GM23338 (cell line): ENCODE results near the gene MYO7B. TPM values are rescaled to one million over a fixed set of nuclear protein-coding genes. Genes with fewer than 3 reads are reported as not detected.

Experiments
- ATAC-seq: fragments of 200-7000 bp; cut with Tn5 transposase; 3 replicates; pipeline ENCODE4 v1.9.1; 2020
- DNase-seq: peaks from one replicate; pipeline ENCODE4 v3.0.0-alpha.2; 2015; ENCODE audit warnings: low spot score
- H2AFZ ChIP-seq: fragments of 200-600 bp; sonication (generic); 2 replicates; pipeline ENCODE4 v1.8.0; 2016; ENCODE audit warnings: antibody characterized with exemption, mild to moderate bottlenecking, moderate library complexity
- H3F3A ChIP-seq: fragments of 200-600 bp; sonication (generic); replicated peaks from 2 replicates; pipeline ENCODE4 v1.8.0; 2017; ENCODE audit warnings: antibody characterized with exemption, mixed run types, low read depth
- H3K27ac ChIP-seq: fragments of 200-600 bp; sonication (generic); 2 replicates; pipeline ENCODE4 v1.6.1; 2016; ENCODE audit warnings: low read depth
- H3K27me3 ChIP-seq: fragments of 200-600 bp; sonication (generic); 2 replicates; pipeline ENCODE4 v1.8.0; 2016; ENCODE audit warnings: mild to moderate bottlenecking, mixed run types, moderate library complexity; ENCODE audit not compliant: insufficient read depth
- H3K36me3 ChIP-seq: fragments of 200-600 bp; sonication (generic); 2 replicates; pipeline ENCODE4 v1.8.0; 2016; ENCODE audit warnings: mild to moderate bottlenecking; ENCODE audit not compliant: insufficient read depth
- H3K4me1 ChIP-seq: fragments of 200-600 bp; sonication (generic); 2 replicates; pipeline ENCODE4 v1.8.0; 2016; ENCODE audit warnings: mild to moderate bottlenecking, moderate library complexity; ENCODE audit not compliant: insufficient read depth
- H3K4me2 ChIP-seq: fragments of 200-600 bp; sonication (generic); 2 replicates; pipeline ENCODE4 v1.7.1; 2017; ENCODE audit warnings: mixed run types
- H3K4me3 ChIP-seq: fragments of 200-600 bp; sonication (generic); 2 replicates; pipeline ENCODE4 v1.6.1; 2016; ENCODE audit warnings: mixed run types
- H3K79me2 ChIP-seq: fragments of 200-600 bp; sonication (generic); replicated peaks from 2 replicates; pipeline ENCODE4 v1.8.0; 2017; ENCODE audit warnings: mild to moderate bottlenecking; ENCODE audit not compliant: insufficient read depth
- H3K9me2 ChIP-seq: fragments of 200-600 bp; sonication (generic); 2 replicates; pipeline ENCODE4 v1.8.0; 2017; ENCODE audit not compliant: insufficient read depth
- H4K20me1 ChIP-seq: fragments of 200-600 bp; sonication (generic); replicated peaks from 2 replicates; pipeline ENCODE4 v1.8.0; 2017; ENCODE audit warnings: mild to moderate bottlenecking; ENCODE audit not compliant: insufficient read depth
- H3K27ac Mint-ChIP-seq: 2 replicates; pipeline ENCODE4 v1.8.0; 2020; ENCODE audit warnings: inconsistent platforms, mild to moderate bottlenecking, moderate library complexity, mixed read lengths
- H3K27me3 Mint-ChIP-seq: 3 replicates; pipeline ENCODE4 v1.8.0; 2022; ENCODE audit warnings: low read depth, mild to moderate bottlenecking, moderate library complexity, mixed read lengths, inconsistent platforms; ENCODE audit not compliant: insufficient read depth, poor library complexity
- H3K36me3 Mint-ChIP-seq: 3 replicates; pipeline ENCODE4 v1.8.0; 2021; ENCODE audit warnings: low read depth, mild to moderate bottlenecking, inconsistent platforms, moderate library complexity, mixed read lengths
- H3K4me1 Mint-ChIP-seq: 3 replicates; pipeline ENCODE4 v1.8.0; 2020; ENCODE audit warnings: mild to moderate bottlenecking, inconsistent platforms, mixed read lengths
- H3K4me3 Mint-ChIP-seq: 3 replicates; pipeline ENCODE4 v1.8.0; 2021; ENCODE audit warnings: moderate library complexity, mild to moderate bottlenecking, inconsistent platforms, mixed read lengths
- H3K9me3 Mint-ChIP-seq: 3 replicates; pipeline ENCODE4 v1.8.0; 2020; ENCODE audit warnings: moderate library complexity, mild to moderate bottlenecking, inconsistent platforms, mixed read lengths
- CREB1 ChIP-seq: fragments of 250-450 bp; sonication (Bioruptor Pico); IDR thresholded peaks from 2 replicates; pipeline ENCODE4 v1.5.0; 2020; ENCODE audit warnings: low read depth, mild to moderate bottlenecking, moderate library complexity
- CTCF ChIP-seq, 2 experiments: fragments of 200-600 bp in 1 of 2; sonication (generic) in 1 of 2; conservative IDR thresholded peaks; 2 replicates each; pipeline versions ENCODE4 v1.5.1 to v1.6.1; 2016 to 2017; ENCODE audit warnings: antibody characterized with exemption in 2 of 2, low read depth in 2 of 2, mild to moderate bottlenecking in 2 of 2, moderate library complexity in 1 of 2
- EZH2 ChIP-seq: fragments of 200-600 bp; sonication (generic); IDR thresholded peaks from one replicate; pipeline ENCODE4 v1.8.0; 2017; ENCODE audit warnings: antibody characterized with exemption, mild to moderate bottlenecking, low read depth; ENCODE audit not compliant: unreplicated experiment
- EZH2phosphoT487 ChIP-seq: fragments of 200-600 bp; sonication (generic); IDR thresholded peaks from one replicate; pipeline ENCODE4 v1.8.1; 2018; ENCODE audit warnings: antibody characterized with exemption; ENCODE audit not compliant: unreplicated experiment
- JUNB ChIP-seq: IDR thresholded peaks from one replicate; pipeline ENCODE4 v1.6.1; 2016; ENCODE audit warnings: antibody characterized with exemption; ENCODE audit not compliant: unreplicated experiment
- NANOG ChIP-seq: IDR thresholded peaks from 2 replicates; pipeline ENCODE4 v1.6.1; 2016; ENCODE audit warnings: antibody characterized with exemption, borderline replicate concordance
- POLR2AphosphoS5 ChIP-seq: IDR thresholded peaks from 2 replicates; pipeline ENCODE4 v1.6.1; 2016; ENCODE audit warnings: antibody characterized with exemption, low read depth
- STAT1 ChIP-seq: IDR thresholded peaks from one replicate; pipeline ENCODE4 v1.6.1; 2016; ENCODE audit warnings: antibody characterized with exemption; ENCODE audit not compliant: unreplicated experiment
- ZNF114 ChIP-seq: fragments of 250-450 bp; sonication (Bioruptor Pico); IDR thresholded peaks from 2 replicates; pipeline ENCODE4 v1.5.0; 2020; ENCODE audit warnings: mild to moderate bottlenecking, moderate library complexity
- ZNF331 ChIP-seq: fragments of 250-450 bp; sonication (Bioruptor Pico); IDR thresholded peaks from 2 replicates; pipeline ENCODE4 v1.5.0; 2020; ENCODE audit warnings: low read depth, mild to moderate bottlenecking, moderate library complexity
- polyA plus RNA-seq: library from polyadenylated mRNA; unstranded; fragments of >200 nt; fragmentation: Nextera tagmentation; extraction: Ambion mirVana; gene quantifications from 2 replicates; pipeline ENCODE4 v1.2.1, GENCODE V29; 2016
- total RNA-seq: library from RNA; depleted of rRNA; stranded (reverse); fragments of >200 nt; shearing (Covaris generic); gene quantifications from 2 replicates; pipeline ENCODE4 v1.2.3, GENCODE V29; 2014
- TF ChIP-seq, protein P1 (sequence below): IDR thresholded peaks from one replicate; pipeline ENCODE4 v1.6.1; 2018; ENCODE audit warnings: antibody characterized with exemption; ENCODE audit not compliant: unreplicated experiment

Gene MYO7B
- total and polyA plus RNA-seq, 2 experiments from 2014 or later, result not detected

- no peaks in the 10 kb centered on the region for H3F3A ChIP-seq
Observed at GRCh38 chr2:127631541-127631996, 96.1 kb downstream of the MYO7B start.

DNA sequence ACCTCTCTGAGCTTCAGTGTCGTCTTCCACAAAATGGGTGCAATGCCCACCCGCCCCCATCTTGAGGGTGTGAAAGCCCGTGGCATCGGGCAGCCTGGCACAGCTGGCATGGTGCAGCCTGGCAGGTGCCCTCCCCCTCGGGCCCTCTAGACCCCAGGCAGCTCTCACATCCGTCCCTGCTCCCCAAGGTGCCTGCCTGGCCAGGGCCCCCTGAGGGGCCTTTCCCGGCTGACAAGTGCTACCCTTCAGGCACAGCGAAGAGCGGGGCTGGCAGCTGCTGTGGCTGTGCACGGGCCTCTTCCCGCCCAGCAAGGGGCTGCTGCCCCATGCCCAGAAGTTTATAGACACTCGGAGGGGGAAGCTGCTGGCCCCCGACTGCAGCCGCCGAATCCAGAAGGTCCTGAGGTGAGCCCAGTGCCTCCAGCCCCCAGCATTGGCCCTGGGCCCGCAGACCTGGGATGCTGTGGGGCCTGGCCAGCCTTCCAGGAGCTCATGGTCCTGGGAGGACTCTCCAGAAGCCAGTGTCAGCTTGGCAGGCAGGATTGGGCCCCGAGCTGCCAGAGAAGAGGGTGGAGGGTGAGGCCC, 96.6 kb downstream of the MYO7B start:
- Mint-ChIP-seq H3K4me1 (no peaks in the 10 kb centered on the region; the same call in 2 of the 3 replicates), H3K4me3 (no peak overlapping the region), H3K36me3 (no peaks in the 10 kb centered on the region), H3K27ac (no peak overlapping the region), H3K9me3 (no peaks in the 10 kb centered on the region), H3K27me3 (peaks cover 1% of the 10 kb centered on the region)
- no peak overlapping the region for H3K27ac ChIP-seq
- no peaks in the 10 kb centered on the region for H3F3A ChIP-seq
- no peak for DNase-seq
- H4K20me1 ChIP-seq, result no peaks in the 10 kb centered on the region
- no peak for ATAC-seq
- H3K27me3 ChIP-seq, result no peaks in the 10 kb centered on the region
- H3K4me2 ChIP-seq, result no peak overlapping the region
- no peak overlapping the region for H3K4me3 ChIP-seq
- H3K4me1 ChIP-seq, result peaks cover under 1% of the 10 kb centered on the region; the same call in 1 of the 2 replicates
- no peaks in the 10 kb centered on the region for H3K36me3 ChIP-seq
- H2AFZ ChIP-seq, result no peak overlapping the region
- TF ChIP-seq POLR2AphosphoS5 (no peak), JUNB (no peak), NANOG (no peak), ZNF114 (CRISPR knock-in tag) (no peak), EZH2phosphoT487 (no peak), STAT1 (no peak), EZH2 (no peak)
- TF ChIP-seq, protein P1, sequence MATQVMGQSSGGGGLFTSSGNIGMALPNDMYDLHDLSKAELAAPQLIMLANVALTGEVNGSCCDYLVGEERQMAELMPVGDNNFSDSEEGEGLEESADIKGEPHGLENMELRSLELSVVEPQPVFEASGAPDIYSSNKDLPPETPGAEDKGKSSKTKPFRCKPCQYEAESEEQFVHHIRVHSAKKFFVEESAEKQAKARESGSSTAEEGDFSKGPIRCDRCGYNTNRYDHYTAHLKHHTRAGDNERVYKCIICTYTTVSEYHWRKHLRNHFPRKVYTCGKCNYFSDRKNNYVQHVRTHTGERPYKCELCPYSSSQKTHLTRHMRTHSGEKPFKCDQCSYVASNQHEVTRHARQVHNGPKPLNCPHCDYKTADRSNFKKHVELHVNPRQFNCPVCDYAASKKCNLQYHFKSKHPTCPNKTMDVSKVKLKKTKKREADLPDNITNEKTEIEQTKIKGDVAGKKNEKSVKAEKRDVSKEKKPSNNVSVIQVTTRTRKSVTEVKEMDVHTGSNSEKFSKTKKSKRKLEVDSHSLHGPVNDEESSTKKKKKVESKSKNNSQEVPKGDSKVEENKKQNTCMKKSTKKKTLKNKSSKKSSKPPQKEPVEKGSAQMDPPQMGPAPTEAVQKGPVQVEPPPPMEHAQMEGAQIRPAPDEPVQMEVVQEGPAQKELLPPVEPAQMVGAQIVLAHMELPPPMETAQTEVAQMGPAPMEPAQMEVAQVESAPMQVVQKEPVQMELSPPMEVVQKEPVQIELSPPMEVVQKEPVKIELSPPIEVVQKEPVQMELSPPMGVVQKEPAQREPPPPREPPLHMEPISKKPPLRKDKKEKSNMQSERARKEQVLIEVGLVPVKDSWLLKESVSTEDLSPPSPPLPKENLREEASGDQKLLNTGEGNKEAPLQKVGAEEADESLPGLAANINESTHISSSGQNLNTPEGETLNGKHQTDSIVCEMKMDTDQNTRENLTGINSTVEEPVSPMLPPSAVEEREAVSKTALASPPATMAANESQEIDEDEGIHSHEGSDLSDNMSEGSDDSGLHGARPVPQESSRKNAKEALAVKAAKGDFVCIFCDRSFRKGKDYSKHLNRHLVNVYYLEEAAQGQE, result no peak
- no peaks in the 10 kb centered on the region for H3K9me2 ChIP-seq
- H3K79me2 ChIP-seq, result no peaks in the 10 kb centered on the region

More at GRCh38 chr2:127631541-127631996, 96.1 kb downstream of the MYO7B start:
- ATAC-seq, result no peak
- no peaks in the 10 kb centered on the region for H3K79me2 ChIP-seq
- H2AFZ ChIP-seq, result no peak overlapping the region
- DNase-seq, result no peak
- Mint-ChIP-seq H3K4me3 (no peak overlapping the region), H3K27me3 (peaks cover 1% of the 10 kb centered on the region), H3K4me1 (no peaks in the 10 kb centered on the region), H3K9me3 (no peaks in the 10 kb centered on the region), H3K27ac (no peak overlapping the region), H3K36me3 (no peaks in the 10 kb centered on the region)
- H3K27ac ChIP-seq, result no peak overlapping the region
- no peaks in the 10 kb centered on the region for H3K36me3 ChIP-seq
- no peaks in the 10 kb centered on the region for H3K4me1 ChIP-seq
- H3K4me3 ChIP-seq, result no peak overlapping the region
- H3K4me2 ChIP-seq, result no peak overlapping the region
- H3K27me3 ChIP-seq, result no peaks in the 10 kb centered on the region
- no peaks in the 10 kb centered on the region for H4K20me1 ChIP-seq
- no peaks in the 10 kb centered on the region for H3K9me2 ChIP-seq
- TF ChIP-seq EZH2 (no peak), STAT1 (no peak), EZH2phosphoT487 (no peak), CREB1 (CRISPR knock-in tag) (no peak), ZNF331 (no peak), CTCF (conservative IDR thresholded peaks at IDR 0.05; ENCODE audit: low read depth in 2 of 2) (no peak), JUNB (no peak)
